ENCODE results near the gene COL10A1. TPM values are rescaled to one million over a fixed set of nuclear protein-coding genes. Genes with fewer than 3 reads are reported as not detected.

The COL10A1 gene
- total RNA-seq, 1 experiment from 2014 or later: not detected

- no peaks in the 10 kb centered on the region for H3K27me3 ChIP-seq (replicated peaks; ENCODE audit: insufficient read depth, low read depth, low read length, poor library complexity)
- ChIA-PET POLR2A (ENCODE audit: low non-redundant PET) (no interaction called here), CTCF (no interaction called here)
- BruUV-seq (replicated peaks): no TSS peak
- H3K9me3 ChIP-seq (ENCODE audit: low read depth, low read length, poor library complexity, severe bottlenecking): peaks cover 11% of the 10 kb centered on the region
- intact Hi-C loops (cut with micrococcal nuclease; ENCODE audit: unreplicated experiment): no loop called here
- TF ChIP-seq CTCF (conservative IDR thresholded peaks at IDR 0.05; ENCODE audit: low read depth, low read length): no peak
- H3K4me3 ChIP-seq (ENCODE audit: low read depth, low read length, poor library complexity, severe bottlenecking): no peak overlapping the region
- no peak for DNase-seq (ENCODE audit: low spot score)
- no peaks in the 10 kb centered on the region for H3K36me3 ChIP-seq (ENCODE audit: insufficient read depth, low read length, poor library complexity, severe bottlenecking)
- H3K4me1 ChIP-seq (ENCODE audit: insufficient read depth, low read length, poor library complexity, severe bottlenecking): no peaks in the 10 kb centered on the region
- H3K27ac ChIP-seq (ENCODE audit: low read depth, low read length, poor library complexity, severe bottlenecking): no peak overlapping the region
These were observed 44.6 kb upstream of the COL10A1 start for GRCh38 chr6:116170358-116171057.

GRCh38 chr6:116169880-116170279 is 43.9 kb upstream of the COL10A1 start:
- intact Hi-C loops (cut with micrococcal nuclease; ENCODE audit: unreplicated experiment): no loop called here
- Histone ChIP-seq H3K4me3 (ENCODE audit: low read depth, low read length, poor library complexity, severe bottlenecking) (no peak overlapping the region), H3K27ac (ENCODE audit: low read depth, low read length, poor library complexity, severe bottlenecking) (no peak overlapping the region), H3K36me3 (ENCODE audit: insufficient read depth, low read length, poor library complexity, severe bottlenecking) (no peaks in the 10 kb centered on the region), H3K4me1 (ENCODE audit: insufficient read depth, low read length, poor library complexity, severe bottlenecking) (no peaks in the 10 kb centered on the region), H3K9me3 (ENCODE audit: low read depth, low read length, poor library complexity, severe bottlenecking) (peaks cover 7% of the 10 kb centered on the region), H3K27me3 (replicated peaks; ENCODE audit: insufficient read depth, low read depth, low read length, poor library complexity) (no peaks in the 10 kb centered on the region)
- no peak for DNase-seq (ENCODE audit: low spot score)
- no TSS peak for BruUV-seq (replicated peaks)
- TF ChIP-seq CTCF (conservative IDR thresholded peaks at IDR 0.05; ENCODE audit: low read depth, low read length) (no peak), EZH2 (IDR thresholded peaks at IDR 0.05; ENCODE audit: borderline replicate concordance, low read depth, low read length, poor library complexity, severe bottlenecking) (no peak)
- POLR2A ChIA-PET (ENCODE audit: low non-redundant PET): no interaction called here
- CTCF ChIA-PET: no interaction called here

- no peak overlapping the region for H3K4me3 ChIP-seq (ENCODE audit: low read depth, low read length, poor library complexity, severe bottlenecking)
- no peaks in the 10 kb centered on the region for H3K27me3 ChIP-seq (replicated peaks; ENCODE audit: insufficient read depth, low read depth, low read length, poor library complexity)
- BruUV-seq (replicated peaks): no TSS peak
- DNase-seq (ENCODE audit: low spot score): no peak
- ChIA-PET POLR2A (ENCODE audit: low non-redundant PET) (no interaction called here), CTCF (no interaction called here)
- intact Hi-C loops (cut with micrococcal nuclease; ENCODE audit: unreplicated experiment): no loop called here
- no peak overlapping the region for H3K27ac ChIP-seq (ENCODE audit: low read depth, low read length, poor library complexity, severe bottlenecking)
- no peaks in the 10 kb centered on the region for H3K36me3 ChIP-seq (ENCODE audit: insufficient read depth, low read length, poor library complexity, severe bottlenecking)
- no peaks in the 10 kb centered on the region for H3K4me1 ChIP-seq (ENCODE audit: insufficient read depth, low read length, poor library complexity, severe bottlenecking)
- TF ChIP-seq EZH2 (IDR thresholded peaks at IDR 0.05; ENCODE audit: borderline replicate concordance, low read depth, low read length, poor library complexity, severe bottlenecking): no peak
- H3K9me3 ChIP-seq (ENCODE audit: low read depth, low read length, poor library complexity, severe bottlenecking): peaks cover 7% of the 10 kb centered on the region
These were observed 42.2 kb upstream of the COL10A1 start for GRCh38 chr6:116168148-116168547.

- peaks cover 7% of the 10 kb centered on the region for H3K9me3 ChIP-seq (ENCODE audit: low read depth, low read length, poor library complexity, severe bottlenecking)
- no TSS peak for BruUV-seq (replicated peaks)
- DNase-seq (ENCODE audit: low spot score): no peak
- no peak overlapping the region for H3K27ac ChIP-seq (ENCODE audit: low read depth, low read length, poor library complexity, severe bottlenecking)
- POLR2A ChIA-PET (ENCODE audit: low non-redundant PET): no interaction called here
- CTCF ChIA-PET: no interaction called here
- no peaks in the 10 kb centered on the region for H3K27me3 ChIP-seq (replicated peaks; ENCODE audit: insufficient read depth, low read depth, low read length, poor library complexity)
- no peaks in the 10 kb centered on the region for H3K36me3 ChIP-seq (ENCODE audit: insufficient read depth, low read length, poor library complexity, severe bottlenecking)
- intact Hi-C loops (cut with micrococcal nuclease; ENCODE audit: unreplicated experiment): no loop called here
- no peak overlapping the region for H3K4me3 ChIP-seq (ENCODE audit: low read depth, low read length, poor library complexity, severe bottlenecking)
- no peak for TF ChIP-seq EZH2 (IDR thresholded peaks at IDR 0.05; ENCODE audit: borderline replicate concordance, low read depth, low read length, poor library complexity, severe bottlenecking)
- TF ChIP-seq CTCF (conservative IDR thresholded peaks at IDR 0.05; ENCODE audit: low read depth, low read length): no peak
- H3K4me1 ChIP-seq (ENCODE audit: insufficient read depth, low read length, poor library complexity, severe bottlenecking): no peaks in the 10 kb centered on the region
These were observed 40.4 kb upstream of the COL10A1 start for GRCh38 chr6:116166369-116166768.

Measured in A673 (cell line).